NCI-H524 treated with DMSO at 0.1 percent for 48 hours (cell line): ENCODE data around the gene MVK.

Experiments
- DNase-seq: peaks from one replicate; lab custom pipeline; 2025; lab: John Stamatoyannopoulos, UW

Gene MVK

DNA sequence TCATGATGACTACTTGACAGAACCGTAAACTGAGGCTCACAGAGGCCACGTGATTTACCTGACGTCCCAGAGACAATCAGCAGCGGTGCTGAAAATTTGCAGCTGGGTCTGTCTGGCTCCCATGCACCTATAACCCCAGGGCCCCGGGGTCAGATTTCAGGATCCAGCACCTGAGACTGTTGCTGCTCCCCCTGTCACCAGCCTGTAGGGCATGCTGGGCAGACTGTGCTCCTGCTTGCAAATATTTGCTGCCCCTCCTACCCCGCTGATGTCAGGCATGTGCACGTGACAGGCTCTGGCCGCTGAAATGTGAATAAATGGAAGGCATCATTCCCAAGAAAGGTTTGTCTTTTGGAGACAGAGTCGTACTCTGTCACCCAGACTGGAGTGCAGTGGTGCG lies 6.3 kb upstream of the MVK start:
- DNase-seq, result no peak

DNA sequence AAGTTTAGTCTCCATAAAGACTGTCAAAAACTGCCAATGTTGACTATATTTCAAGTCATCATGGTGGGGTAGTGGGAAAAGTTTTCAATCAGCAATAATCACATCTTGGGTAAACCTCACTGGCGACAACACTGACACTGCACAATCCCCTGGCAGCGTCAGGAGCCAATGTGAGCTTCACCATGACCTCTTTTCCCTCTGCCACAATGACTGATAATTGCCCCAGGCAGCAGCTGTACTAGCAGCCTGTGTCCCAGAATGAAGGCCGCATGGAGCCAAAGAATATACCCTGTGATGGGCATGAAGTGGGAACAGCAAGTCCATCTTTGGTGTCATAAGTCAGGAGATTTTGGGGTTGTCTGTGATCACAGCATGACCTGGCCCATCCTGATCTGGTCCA lies 5.6 kb upstream of the MVK start:
- DNase-seq, result no peak

DNA sequence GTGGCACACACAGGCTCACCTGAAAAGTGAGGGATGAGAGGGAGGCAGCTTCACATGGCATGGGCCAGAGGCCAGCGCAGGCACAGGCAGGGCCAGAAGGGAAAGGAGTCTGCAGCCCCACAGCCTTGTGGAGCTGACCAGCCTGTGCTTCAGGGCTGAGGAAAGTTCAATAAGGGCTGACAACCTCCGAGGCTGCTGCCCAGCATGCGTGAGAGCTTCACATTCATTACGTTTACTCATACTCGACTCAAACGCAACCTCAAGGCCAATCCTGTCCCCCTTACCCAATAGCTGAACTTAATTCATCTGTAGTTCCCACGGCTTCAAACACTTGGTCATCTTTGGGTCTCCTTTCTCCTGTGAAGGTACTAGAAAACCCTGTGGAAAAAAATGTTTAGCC lies 5.1 kb upstream of the MVK start:
- DNase-seq, result no peak

- no peak for DNase-seq
These were observed 1.7 kb upstream of the MVK start for GRCh38 chr12:109571773-109572505.

GRCh38 chr12:109572506-109572845 lies 1.1 kb upstream of the MVK start:
- no peak for DNase-seq

DNA sequence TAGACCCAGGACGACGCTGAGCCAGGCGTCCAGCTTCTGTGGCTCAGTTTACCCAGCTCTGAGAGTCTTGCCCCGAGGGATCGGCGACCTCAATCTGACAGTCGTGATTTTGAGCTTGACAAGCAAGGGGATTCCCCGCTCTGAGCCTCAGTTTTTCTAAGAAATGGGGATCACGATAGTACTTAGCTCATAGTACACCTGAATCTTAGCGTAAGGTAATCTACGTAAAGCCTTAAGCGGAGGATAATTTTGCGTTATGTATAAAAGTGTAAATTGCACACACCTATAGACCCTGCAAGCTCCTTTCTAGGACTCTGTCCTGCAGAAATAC lies 285 bp downstream of the MVK start:
- DNase-seq, result no peak

DNA sequence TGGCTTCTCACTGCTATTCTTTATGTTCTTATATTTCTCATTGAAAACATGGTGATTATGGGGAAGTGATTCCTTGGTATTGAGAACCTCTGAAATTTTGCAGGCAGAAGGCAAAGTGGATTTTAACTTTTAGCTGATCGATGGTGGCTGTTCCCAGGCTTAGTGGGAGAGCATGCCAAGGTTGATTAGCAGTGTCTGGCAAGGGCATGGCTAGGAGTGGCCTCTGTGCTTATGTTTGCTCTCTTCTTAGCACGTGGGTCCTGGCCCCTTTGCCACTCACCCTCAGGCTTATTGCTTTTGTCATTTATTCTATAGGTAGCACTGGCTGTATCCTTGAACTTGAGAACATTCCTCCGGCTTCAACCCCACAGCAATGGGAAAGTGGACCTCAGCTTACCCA lies 2.1 kb downstream of the MVK start:
- DNase-seq, result no peak

DNA sequence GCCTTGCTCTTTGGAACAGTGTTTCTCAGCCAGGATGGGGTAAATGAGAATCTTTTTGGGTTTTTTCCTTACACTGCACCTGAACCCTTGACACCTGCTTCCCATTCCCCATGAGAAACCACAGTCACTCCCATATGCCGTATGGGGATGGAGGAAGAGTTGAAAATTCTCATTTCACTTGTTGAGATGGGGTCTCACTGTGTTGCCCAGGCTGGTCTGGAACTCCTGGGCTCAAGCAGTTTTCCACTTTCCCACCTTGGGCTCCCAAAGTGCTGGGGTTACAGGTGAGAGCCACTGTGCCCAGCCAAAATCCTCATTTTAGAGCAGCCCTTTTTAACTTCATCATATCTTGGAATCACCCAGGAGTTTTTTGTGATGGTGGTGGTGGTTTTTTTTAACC lies 3.7 kb downstream of the MVK start:
- no peak for DNase-seq

- no peak for DNase-seq
These were observed 4.8 kb downstream of the MVK start for GRCh38 chr12:109578330-109578927.

DNA sequence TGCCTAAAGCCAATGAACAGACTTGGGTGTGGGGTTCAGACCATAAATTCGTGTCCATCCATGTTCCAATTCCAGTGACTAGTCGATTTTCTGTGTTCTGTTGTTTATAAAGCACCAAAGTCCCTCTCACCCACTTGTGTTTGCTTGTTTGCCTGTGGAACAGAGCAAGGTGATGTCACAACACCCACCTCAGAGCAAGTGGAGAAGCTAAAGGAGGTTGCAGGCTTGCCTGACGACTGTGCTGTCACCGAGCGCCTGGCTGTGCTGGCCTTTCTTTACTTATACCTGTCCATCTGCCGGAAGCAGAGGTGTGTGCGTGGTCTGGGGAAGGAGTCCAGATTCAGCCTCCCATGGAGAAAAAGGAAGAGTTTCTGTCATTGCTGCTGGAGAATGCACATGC lies 6.0 kb downstream of the MVK start:
- no peak for DNase-seq

DNA sequence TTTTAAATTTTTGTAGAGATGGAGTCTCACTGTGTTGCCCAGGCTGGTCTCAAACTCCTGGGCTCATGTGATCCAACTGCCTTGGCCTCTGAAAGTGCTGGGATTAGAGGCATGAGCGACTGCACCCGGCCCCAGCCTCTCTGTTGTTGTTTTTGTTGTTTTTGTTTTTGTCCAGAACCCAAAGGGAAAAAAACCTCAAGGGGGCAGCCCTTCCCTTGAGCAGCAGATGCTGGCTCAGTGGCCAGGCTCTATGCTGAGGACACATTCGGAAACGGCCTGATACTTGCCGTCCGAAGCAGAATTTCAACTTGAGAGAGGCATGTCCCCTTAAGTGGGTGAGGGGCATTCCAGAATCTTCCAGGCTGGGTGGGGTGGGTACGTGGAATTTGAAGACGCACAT lies 6.7 kb downstream of the MVK start:
- DNase-seq, result no peak

- peak; percentile 78 for DNase-seq
These were observed 7.2 kb downstream of the MVK start for GRCh38 chr12:109580684-109581333.

DNA sequence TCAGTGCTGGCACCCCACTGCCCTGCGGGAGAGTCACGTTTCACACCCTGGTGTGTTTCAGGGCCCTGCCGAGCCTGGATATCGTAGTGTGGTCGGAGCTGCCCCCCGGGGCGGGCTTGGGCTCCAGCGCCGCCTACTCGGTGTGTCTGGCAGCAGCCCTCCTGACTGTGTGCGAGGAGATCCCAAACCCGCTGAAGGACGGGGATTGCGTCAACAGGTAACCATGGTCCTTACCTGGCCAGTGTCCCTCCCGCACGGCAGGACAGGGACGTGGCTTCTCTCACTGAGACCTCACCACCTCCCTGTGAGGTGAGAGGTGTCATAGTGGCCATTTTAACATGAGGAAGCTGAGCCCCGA lies 7.7 kb downstream of the MVK start:
- no peak for DNase-seq

- no peak for DNase-seq
These were observed 8.3 kb downstream of the MVK start for GRCh38 chr12:109581856-109582255.

DNA sequence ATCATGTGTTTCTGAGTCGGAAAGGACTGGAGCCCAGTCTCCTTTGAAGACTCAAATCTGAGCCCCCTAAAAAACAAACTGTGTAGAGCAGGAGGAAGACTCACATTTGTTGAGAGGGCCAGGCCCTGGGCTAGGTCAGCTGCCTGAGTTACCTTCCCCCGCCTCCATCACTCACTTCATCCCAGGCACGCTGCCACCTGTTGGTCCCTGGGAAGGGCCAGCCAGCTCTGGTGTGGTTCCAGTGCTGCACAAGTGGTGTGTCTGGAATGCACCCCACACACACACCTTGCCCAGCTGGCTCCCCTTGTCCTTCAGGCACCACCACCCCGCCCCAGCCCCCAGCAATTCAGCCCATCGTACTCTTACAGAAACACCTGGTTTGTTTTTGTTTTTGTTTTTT lies 9.0 kb downstream of the MVK start:
- DNase-seq, result no peak

DNA sequence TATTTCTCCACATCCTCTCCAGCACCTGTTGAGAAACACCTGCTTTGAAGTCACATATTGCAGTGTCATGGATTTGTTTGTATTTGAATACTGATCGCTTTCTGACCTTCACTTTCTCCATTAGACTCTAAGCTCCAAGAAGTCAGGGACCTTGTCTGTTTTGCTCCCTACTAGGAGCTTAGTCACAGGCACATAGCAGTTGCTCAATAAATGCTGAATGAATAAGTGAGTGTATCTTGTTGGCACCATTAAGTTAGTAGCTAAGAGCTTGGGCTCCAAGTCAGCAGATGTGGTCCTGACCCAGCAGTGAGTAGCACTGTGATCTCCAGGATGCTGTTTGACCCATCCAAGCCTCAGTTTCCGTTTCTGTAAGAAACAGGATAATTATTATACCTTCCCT lies 10.1 kb downstream of the MVK start:
- DNase-seq, result no peak

DNA sequence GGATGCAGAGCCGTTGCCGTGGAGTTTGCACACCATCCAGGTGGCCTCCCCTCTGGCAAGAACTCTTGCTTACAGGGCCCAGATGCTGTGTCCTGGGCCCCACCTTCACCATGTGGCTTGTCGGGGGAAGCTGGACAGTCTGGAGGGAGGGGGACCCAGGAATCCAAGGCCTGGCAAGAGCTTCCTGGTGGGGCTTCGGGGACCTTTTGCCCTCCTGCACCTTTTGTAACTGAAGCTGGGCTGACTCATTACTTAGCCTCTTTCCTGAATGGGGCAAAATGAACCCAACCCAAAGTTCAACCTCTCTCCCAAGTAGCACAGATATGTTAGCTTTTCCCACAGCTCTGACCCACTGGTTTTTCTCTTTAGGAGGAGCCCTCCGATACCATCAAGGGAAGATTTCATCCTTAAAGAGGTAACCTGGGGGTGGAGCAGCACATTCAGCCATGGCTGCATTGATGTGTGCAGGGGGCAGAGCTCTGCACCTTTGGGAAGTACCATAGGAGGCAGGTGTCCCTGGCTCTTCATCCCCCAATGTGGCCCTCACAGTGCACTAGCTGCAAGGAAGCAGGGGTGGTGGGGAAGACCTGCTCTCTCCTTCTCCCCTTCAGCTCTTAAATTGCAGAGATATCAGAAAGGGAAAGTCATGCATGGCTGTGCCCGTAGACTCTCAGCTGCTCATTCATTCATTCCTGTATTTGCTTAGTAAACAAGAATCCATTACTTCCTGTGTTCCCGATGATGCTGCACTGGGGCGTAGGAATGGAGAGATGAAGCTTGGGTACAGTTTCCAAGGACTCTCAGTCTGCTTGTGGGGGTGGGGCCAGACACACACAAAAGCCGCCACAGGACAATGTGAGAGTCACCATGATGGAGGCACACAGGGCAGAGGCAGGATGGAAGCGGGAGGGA lies 13.0 kb downstream of the MVK start:
- DNase-seq, result no peak

- no peak for DNase-seq
These were observed 14.3 kb downstream of the MVK start for GRCh38 chr12:109587921-109588320.

DNA sequence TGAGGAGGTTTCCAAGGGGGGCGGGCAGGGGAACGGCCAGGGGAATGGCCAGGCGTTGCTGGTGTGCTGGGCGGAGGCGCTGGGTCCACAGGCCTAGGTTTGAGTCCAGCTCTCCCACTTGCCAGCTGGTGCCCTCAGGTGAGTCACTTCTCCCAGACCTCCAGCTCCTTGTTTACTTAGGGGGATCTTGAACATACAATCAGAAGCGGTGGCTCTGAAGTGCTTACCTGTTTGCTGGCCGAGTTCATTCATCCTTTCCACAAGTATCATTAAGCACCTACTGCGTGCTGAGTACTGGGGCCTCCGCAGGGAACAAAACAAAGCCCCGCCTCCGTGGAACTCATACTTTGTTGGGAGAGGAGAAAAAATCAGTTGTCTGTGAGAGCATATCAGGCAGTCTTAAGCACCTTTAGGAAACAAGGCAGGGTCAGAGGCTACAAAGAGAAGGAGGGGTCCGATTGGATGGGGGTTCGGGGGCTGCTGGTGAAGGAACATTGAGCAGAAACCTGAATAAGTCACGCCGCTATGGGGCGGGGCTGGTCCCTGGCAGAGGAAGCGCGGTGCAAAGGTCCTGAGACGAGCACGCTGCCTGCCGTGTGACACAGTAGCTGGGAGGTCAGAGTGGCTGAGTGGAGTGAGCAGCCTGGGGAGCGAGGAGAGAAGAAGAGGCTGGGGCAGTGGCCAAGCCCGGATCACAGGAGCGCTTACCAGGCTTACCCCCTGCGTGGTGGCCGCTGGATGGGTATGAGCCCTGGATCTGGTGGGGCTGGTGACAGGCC lies 15.1 kb downstream of the MVK start:
- no peak for DNase-seq

DNA sequence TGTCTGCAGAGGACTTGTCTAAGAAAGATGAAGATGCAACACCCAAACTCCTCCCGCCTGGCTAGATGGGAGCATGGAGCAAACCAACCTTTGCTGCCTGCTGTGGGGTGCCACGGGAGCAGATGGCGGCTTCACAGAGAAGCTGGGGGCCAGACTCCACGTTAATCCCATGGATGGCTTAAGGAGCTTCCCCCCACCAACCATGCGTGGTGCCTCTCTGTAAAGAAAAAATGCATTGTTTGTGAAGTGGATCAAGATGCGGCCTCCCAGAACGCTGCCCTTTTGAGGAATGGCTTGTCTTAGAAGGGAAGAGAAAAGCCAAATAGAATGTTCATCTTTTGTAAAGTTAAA lies 15.6 kb downstream of the MVK start:
- DNase-seq, result peak; percentile 76

GRCh38 chr12:109589691-109590245 lies 16.2 kb downstream of the MVK start:
- DNase-seq, result no peak

DNA sequence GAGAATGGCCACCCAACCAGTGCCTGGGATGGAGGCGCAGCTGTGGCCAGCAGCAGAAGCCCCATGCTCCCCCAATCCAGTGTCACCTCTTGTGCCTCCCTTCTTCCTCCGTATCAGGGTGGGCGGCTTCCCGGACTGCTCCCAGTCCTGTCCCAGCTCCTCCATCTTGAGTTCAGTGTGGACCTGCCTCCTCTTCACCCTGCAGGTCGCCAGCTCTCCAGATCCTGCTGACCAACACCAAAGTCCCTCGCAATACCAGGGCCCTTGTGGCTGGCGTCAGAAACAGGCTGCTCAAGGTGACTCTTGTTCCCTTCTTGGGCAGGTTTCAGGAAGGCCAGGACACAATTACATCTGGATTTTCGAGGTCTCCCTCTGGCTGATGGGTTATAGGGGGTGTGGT lies 17.0 kb downstream of the MVK start:
- DNase-seq, result no peak
